Hepatocyte (in vitro differentiated cells): Measurements from ENCODE around the gene COBL. TPM values are rescaled to one million over a fixed set of nuclear protein-coding genes. Genes with fewer than 3 reads are reported as not detected.

Experiments used
- DNase-seq: peaks from one replicate; pipeline ENCODE4 v3.0.0-alpha.2; 2016; ENCODE audit warnings: low spot score
- H2AFZ ChIP-seq: fragments of 200-600 bp; sonication (generic); 2 replicates; pipeline ENCODE4 v1.6.0; 2016; ENCODE audit warnings: antibody characterized with exemption, mild to moderate bottlenecking
- H3K27ac ChIP-seq: fragments of 200-600 bp; sonication (generic); 2 replicates; pipeline ENCODE4 v1.5.1; 2016; ENCODE audit warnings: mild to moderate bottlenecking
- H3K27me3 ChIP-seq: fragments of 200-600 bp; sonication (generic); 2 replicates; pipeline ENCODE4 v1.6.1; 2016
- H3K36me3 ChIP-seq: fragments of 200-600 bp; sonication (generic); replicated peaks from 2 replicates; pipeline ENCODE4 v1.5.1; 2016; ENCODE audit warnings: low read depth; ENCODE audit not compliant: insufficient read depth
- H3K4me1 ChIP-seq: fragments of 200-600 bp; sonication (generic); 2 replicates; pipeline ENCODE4 v1.5.1; 2016; ENCODE audit warnings: mild to moderate bottlenecking, moderate library complexity; ENCODE audit not compliant: insufficient read depth
- H3K4me2 ChIP-seq: fragments of 200-600 bp; sonication (generic); 2 replicates; pipeline ENCODE4 v1.6.0; 2016
- H3K4me3 ChIP-seq: fragments of 200-600 bp; sonication (generic); 2 replicates; pipeline ENCODE4 v1.5.1; 2016; ENCODE audit warnings: mild to moderate bottlenecking
- H3K79me2 ChIP-seq: fragments of 200-600 bp; sonication (generic); 2 replicates; pipeline ENCODE4 v1.6.0; 2017; ENCODE audit warnings: mild to moderate bottlenecking
- H3K9me2 ChIP-seq: fragments of 200-600 bp; sonication (generic); replicated peaks from 2 replicates; pipeline ENCODE4 v1.6.0; 2017; ENCODE audit warnings: mild to moderate bottlenecking; ENCODE audit not compliant: insufficient read depth
- H3K9me3 ChIP-seq: fragments of 200-600 bp; sonication (generic); 2 replicates; pipeline ENCODE4 v1.5.1; 2016; ENCODE audit warnings: low read depth, mild to moderate bottlenecking
- H4K20me1 ChIP-seq: fragments of 200-600 bp; sonication (generic); 2 replicates; pipeline ENCODE4 v1.6.0; 2016; ENCODE audit warnings: mild to moderate bottlenecking; ENCODE audit not compliant: insufficient read depth, poor library complexity, severe bottlenecking
- EZH2 ChIP-seq: fragments of 200-600 bp; sonication (generic); IDR thresholded peaks from 2 replicates; pipeline ENCODE4 v1.6.1; 2016; ENCODE audit warnings: antibody characterized with exemption, mild to moderate bottlenecking, borderline replicate concordance
- EZH2phosphoT487 ChIP-seq: fragments of 200-600 bp; sonication (generic); IDR thresholded peaks from one replicate; pipeline ENCODE4 v1.6.1; 2018; ENCODE audit warnings: antibody characterized with exemption, mild to moderate bottlenecking, low read depth, moderate library complexity; ENCODE audit not compliant: unreplicated experiment, severe bottlenecking
- WGBS: methylation state at CpG from one replicate; pipeline ENCODE4 v1.1.6; 2016; ENCODE audit warnings: low lambda C conversion rate; ENCODE audit errors: missing lambda C conversion rate; 5-methylcytosine and 5-hydroxymethylcytosine counted together
- polyA plus RNA-seq: library from polyadenylated mRNA; unstranded; fragments of >200 nt; fragmentation: Nextera tagmentation; extraction: Ambion mirVana; gene quantifications from 2 replicates; pipeline ENCODE4 v1.2.1, GENCODE V29; 2016
- total RNA-seq: library from RNA; depleted of rRNA; stranded (reverse); fragments of >200 nt; gene quantifications from 2 replicates; pipeline ENCODE4 v1.2.3, GENCODE V29; 2014
- TF ChIP-seq, protein P1 (sequence below): fragments of 200-600 bp; sonication (generic); IDR thresholded peaks from 2 replicates; pipeline ENCODE4 v1.5.1; 2016; ENCODE audit warnings: antibody characterized with exemption, mild to moderate bottlenecking; ENCODE audit not compliant: poor library complexity

Gene COBL
- total and polyA plus RNA-seq, 2 experiments from 2014 or later = 7.8 to 20.5 TPM

GRCh38 chr7:51011710-51012350 is 304.8 kb downstream of the COBL start:
- no peaks in the 10 kb centered on the region for H3K9me3 ChIP-seq
- no peaks in the 10 kb centered on the region for H3K9me2 ChIP-seq
- no peaks in the 10 kb centered on the region for H3K79me2 ChIP-seq
- 81% methylated on average over 7 of the region's 7 CpGs for WGBS
- no peak for TF ChIP-seq EZH2phosphoT487
- no peak for TF ChIP-seq EZH2
- H3K4me3 ChIP-seq = no peak overlapping the region
- no peak overlapping the region for H3K4me2 ChIP-seq
- no peaks in the 10 kb centered on the region for H4K20me1 ChIP-seq
- no peak overlapping the region for H3K27ac ChIP-seq
- no peak overlapping the region for H2AFZ ChIP-seq
- no peaks in the 10 kb centered on the region for H3K36me3 ChIP-seq
- no peak for DNase-seq
- no peaks in the 10 kb centered on the region for H3K27me3 ChIP-seq
- H3K4me1 ChIP-seq = no peaks in the 10 kb centered on the region

DNA sequence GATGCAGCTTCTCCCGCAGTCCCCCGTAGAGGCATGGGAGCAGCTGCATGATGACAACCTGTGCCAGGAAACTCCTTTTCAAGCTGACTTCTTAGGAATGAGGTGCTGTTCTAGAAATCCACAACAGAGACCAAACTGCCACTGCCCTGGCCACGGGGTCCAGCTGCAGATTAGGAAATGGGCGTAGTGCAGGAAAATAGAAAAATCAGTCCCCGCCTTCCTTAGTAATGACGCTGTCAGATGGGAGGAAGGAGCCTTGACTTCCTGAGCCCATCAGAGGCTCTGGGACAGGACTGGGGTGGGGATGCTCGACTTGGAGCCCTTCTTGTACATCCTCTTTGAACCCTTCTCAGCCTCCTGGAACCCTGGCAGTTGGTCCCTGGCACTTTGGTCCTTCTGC is 306.1 kb downstream of the COBL start:
- Histone ChIP-seq H3K27ac (no peak overlapping the region), H4K20me1 (no peaks in the 10 kb centered on the region), H3K4me2 (no peak overlapping the region), H3K9me2 (no peaks in the 10 kb centered on the region), H3K4me3 (no peak overlapping the region), H3K27me3 (no peaks in the 10 kb centered on the region), H3K9me3 (no peaks in the 10 kb centered on the region), H2AFZ (no peak overlapping the region), H3K79me2 (no peaks in the 10 kb centered on the region), H3K4me1 (no peaks in the 10 kb centered on the region), H3K36me3 (no peaks in the 10 kb centered on the region)
- TF ChIP-seq EZH2 (no peak), EZH2phosphoT487 (no peak)
- TF ChIP-seq, protein P1, sequence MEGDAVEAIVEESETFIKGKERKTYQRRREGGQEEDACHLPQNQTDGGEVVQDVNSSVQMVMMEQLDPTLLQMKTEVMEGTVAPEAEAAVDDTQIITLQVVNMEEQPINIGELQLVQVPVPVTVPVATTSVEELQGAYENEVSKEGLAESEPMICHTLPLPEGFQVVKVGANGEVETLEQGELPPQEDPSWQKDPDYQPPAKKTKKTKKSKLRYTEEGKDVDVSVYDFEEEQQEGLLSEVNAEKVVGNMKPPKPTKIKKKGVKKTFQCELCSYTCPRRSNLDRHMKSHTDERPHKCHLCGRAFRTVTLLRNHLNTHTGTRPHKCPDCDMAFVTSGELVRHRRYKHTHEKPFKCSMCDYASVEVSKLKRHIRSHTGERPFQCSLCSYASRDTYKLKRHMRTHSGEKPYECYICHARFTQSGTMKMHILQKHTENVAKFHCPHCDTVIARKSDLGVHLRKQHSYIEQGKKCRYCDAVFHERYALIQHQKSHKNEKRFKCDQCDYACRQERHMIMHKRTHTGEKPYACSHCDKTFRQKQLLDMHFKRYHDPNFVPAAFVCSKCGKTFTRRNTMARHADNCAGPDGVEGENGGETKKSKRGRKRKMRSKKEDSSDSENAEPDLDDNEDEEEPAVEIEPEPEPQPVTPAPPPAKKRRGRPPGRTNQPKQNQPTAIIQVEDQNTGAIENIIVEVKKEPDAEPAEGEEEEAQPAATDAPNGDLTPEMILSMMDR = no peak
- DNase-seq = no peak
- WGBS = 91% methylated on average over 7 of the region's 7 CpGs

- H3K9me2 ChIP-seq = no peaks in the 10 kb centered on the region
- H3K4me2 ChIP-seq = no peak overlapping the region
- no peaks in the 10 kb centered on the region for H3K36me3 ChIP-seq
- DNase-seq = no peak
- H3K9me3 ChIP-seq = no peaks in the 10 kb centered on the region
- 82% methylated on average over 17 of the region's 17 CpGs for WGBS
- no peak overlapping the region for H3K27ac ChIP-seq
- H3K4me3 ChIP-seq = no peak overlapping the region
- H3K79me2 ChIP-seq = no peaks in the 10 kb centered on the region
- TF ChIP-seq EZH2phosphoT487 (no peak), EZH2 (no peak)
- TF ChIP-seq, protein P1 = no peak
- no peaks in the 10 kb centered on the region for H4K20me1 ChIP-seq
- H3K4me1 ChIP-seq = no peaks in the 10 kb centered on the region
- H3K27me3 ChIP-seq = no peaks in the 10 kb centered on the region
- no peak overlapping the region for H2AFZ ChIP-seq
Measured at GRCh38 chr7:51009716-51010496, 306.7 kb downstream of the COBL start.
